Caco-2 (cell line): ENCODE results near the gene EMP1. TPM values are rescaled to one million over a fixed set of nuclear protein-coding genes. Genes with fewer than 3 reads are reported as not detected.

Source experiments
- BruUV-seq: library from RNA; stranded (reverse); fragments of 400-500 nt; replicated peaks from 2 replicates; lab custom pipeline; 2021; lab: Mats Ljungman, UMichigan
- CTCF ChIA-PET: fragments of 300-600 bp; sonication (Branson Sonifier 250); formaldehyde crosslinking; loops from one replicate; lab custom pipeline; 2022; ENCODE audit warnings: antibody characterized with exemption; lab: Charles Lee
- POLR2A ChIA-PET: fragments of 300-600 bp; sonication (Branson Sonifier 250); formaldehyde crosslinking; loops from one replicate; lab custom pipeline; 2022; ENCODE audit warnings: antibody characterized with exemption; lab: Charles Lee
- DNase-seq, 2 experiments: peaks; one replicate each; pipeline versions ENCODE4 v3.0.0 to v3.0.0-alpha.2; 2020 to 2022
- H3K27me3 ChIP-seq: replicated peaks from 2 replicates; pipeline ENCODE4 v1.6.0; 2011; ENCODE audit warnings: low read length; ENCODE audit not compliant: control insufficient read depth, insufficient read depth
- H3K36me3 ChIP-seq: 2 replicates; pipeline ENCODE4 v1.5.1; 2011; ENCODE audit warnings: low read length; ENCODE audit not compliant: control insufficient read depth, insufficient read depth
- H3K4me1 ChIP-seq: fragments of 250-450 bp; sonication (Bioruptor Pico); 2 replicates; pipeline ENCODE4 v1.5.1; 2020; ENCODE audit warnings: mild to moderate bottlenecking
- H3K4me3 ChIP-seq: 2 replicates; pipeline ENCODE4 v1.5.1; 2011; ENCODE audit warnings: low read depth, mild to moderate bottlenecking, control low read depth, low read length
- H3K9me3 ChIP-seq: fragments of 250-450 bp; sonication (Bioruptor Pico); 2 replicates; pipeline ENCODE4 v1.5.1; 2020; ENCODE audit warnings: mild to moderate bottlenecking, moderate library complexity
- H3K27ac Mint-ChIP-seq: one replicate; pipeline ENCODE4 v1.8.0; 2022; ENCODE audit warnings: mixed read lengths; ENCODE audit not compliant: unreplicated experiment
- H3K27me3 Mint-ChIP-seq: one replicate; pipeline ENCODE4 v1.8.0; 2022; ENCODE audit warnings: mixed read lengths; ENCODE audit not compliant: insufficient read depth, unreplicated experiment
- H3K36me3 Mint-ChIP-seq: one replicate; pipeline ENCODE4 v1.8.0; 2022; ENCODE audit warnings: mild to moderate bottlenecking, mixed read lengths; ENCODE audit not compliant: insufficient read depth, unreplicated experiment
- H3K4me1 Mint-ChIP-seq: one replicate; pipeline ENCODE4 v1.8.0; 2022; ENCODE audit warnings: low read depth, mixed read lengths; ENCODE audit not compliant: unreplicated experiment
- H3K4me3 Mint-ChIP-seq: one replicate; pipeline ENCODE4 v1.8.0; 2022; ENCODE audit warnings: mild to moderate bottlenecking, moderate library complexity, mixed read lengths; ENCODE audit not compliant: unreplicated experiment
- H3K9me3 Mint-ChIP-seq: one replicate; pipeline ENCODE4 v1.8.0; 2022; ENCODE audit warnings: mixed read lengths; ENCODE audit not compliant: unreplicated experiment
- CTCF ChIP-seq, 2 experiments: fragments of 200-600 bp in 1 of 2; IDR thresholded peaks; 1 replicate in 1 of 2; 2 replicates in 1 of 2; pipeline versions ENCODE4 v1.5.1 to v1.8.0; 2011 to 2022; ENCODE audit warnings: antibody characterized with exemption in 1 of 2, control low read depth in 1 of 2, inconsistent platforms in 1 of 2, low read depth in 1 of 2, low read length in 1 of 2, mild to moderate bottlenecking in 1 of 2, moderate library complexity in 1 of 2; ENCODE audit not compliant: insufficient read depth in 1 of 2, severe bottlenecking in 1 of 2, unreplicated experiment in 1 of 2
- intact Hi-C: fragments of 100-400 bp; cut with micrococcal nuclease; formaldehyde crosslinking; loops from one replicate; pipeline ENCODE4 v1.10.0; 2022; ENCODE audit not compliant: unreplicated experiment
- total RNA-seq: library from RNA; stranded (reverse); gene quantifications from 2 replicates; pipeline ENCODE4 v1.2.3, GENCODE V29; 2022

The EMP1 gene
- total RNA-seq, 1 experiment from 2014 or later: 6.6 TPM

- H3K27me3 ChIP-seq: no peaks in the 10 kb centered on the region
- ChIA-PET CTCF (interaction anchor here (0.6 to 1.4 kb wide), 8 partner anchors 9 to 347 kb away, joined by 3 to 9 read pairs (median 4); partner anchors contain the start of gene EMP1), POLR2A (interaction anchor here (0.7 kb wide), 1 partner anchor 24 kb away, joined by 5 read pairs; no protein-coding TSS in a partner anchor)
- H3K9me3 Mint-ChIP-seq: no peaks in the 10 kb centered on the region
- no peak overlapping the region for H3K4me3 ChIP-seq
- H3K36me3 ChIP-seq: no peaks in the 10 kb centered on the region
- intact Hi-C loops: loop anchor here (1.0 kb wide), 3 partner anchors 60 to 184 kb away; no protein-coding TSS in a partner anchor
- H3K9me3 ChIP-seq: no peaks in the 10 kb centered on the region
- peak overlapping the region; percentile 54 for H3K27ac Mint-ChIP-seq
- TF ChIP-seq CTCF (IDR thresholded peaks at IDR 0.05; ENCODE audit: insufficient read depth in 1 of 2, low read depth in 1 of 2, low read length in 1 of 2, severe bottlenecking in 1 of 2, unreplicated experiment in 1 of 2): peak; percentile 64 to 69
- BruUV-seq: no TSS peak
- H3K27me3 Mint-ChIP-seq: no peaks in the 10 kb centered on the region
- H3K4me3 Mint-ChIP-seq: no peak overlapping the region
- peaks cover 21% of the 10 kb centered on the region for H3K4me1 ChIP-seq
- peak; percentile 44 to 48 for DNase-seq
- peaks cover 26% of the 10 kb centered on the region for H3K4me1 Mint-ChIP-seq
- no peaks in the 10 kb centered on the region for H3K36me3 Mint-ChIP-seq
Observed at GRCh38 chr12:13208533-13209435, 12.3 kb downstream of the EMP1 start.

GRCh38 chr12:13209436-13210235 lies 13.1 kb downstream of the EMP1 start:
- ChIA-PET POLR2A (no interaction called here), CTCF (interaction anchor here (4.2 kb wide), 1 partner anchor 109 kb away, joined by 68 read pairs; the partner anchor contains the start of gene GSG1)
- no peaks in the 10 kb centered on the region for H3K27me3 ChIP-seq
- peaks cover 21% of the 10 kb centered on the region for H3K4me1 ChIP-seq
- Mint-ChIP-seq H3K9me3 (no peaks in the 10 kb centered on the region), H3K27ac (no peak overlapping the region), H3K4me3 (no peak overlapping the region), H3K27me3 (no peaks in the 10 kb centered on the region), H3K36me3 (no peaks in the 10 kb centered on the region), H3K4me1 (peaks cover 19% of the 10 kb centered on the region)
- no peak for TF ChIP-seq CTCF (IDR thresholded peaks at IDR 0.05; ENCODE audit: insufficient read depth in 1 of 2, low read depth in 1 of 2, low read length in 1 of 2, severe bottlenecking in 1 of 2, unreplicated experiment in 1 of 2)
- no peak overlapping the region for H3K4me3 ChIP-seq
- BruUV-seq: no TSS peak
- DNase-seq: no peak
- H3K36me3 ChIP-seq: no peaks in the 10 kb centered on the region
- intact Hi-C loops: loop anchor here (5.0 kb wide), 1 partner anchor 422 kb away; the partner anchor contains the start of gene APOLD1
- no peaks in the 10 kb centered on the region for H3K9me3 ChIP-seq
